ENCODE measurements around the gene ZNF500.
A peak's percentile ranks its signal among the peaks of the same experiment; 100 is the strongest.

The ZNF500 gene

GRCh38 chr16:4766875-4767628 is at the start of gene ZNF500:
ZNF500 (minus strand) TSS chr16:4767162; CDS start chr16:4765978, 1,184 bp downstream.
- DNase-seq = peak; percentile 96

DNA sequence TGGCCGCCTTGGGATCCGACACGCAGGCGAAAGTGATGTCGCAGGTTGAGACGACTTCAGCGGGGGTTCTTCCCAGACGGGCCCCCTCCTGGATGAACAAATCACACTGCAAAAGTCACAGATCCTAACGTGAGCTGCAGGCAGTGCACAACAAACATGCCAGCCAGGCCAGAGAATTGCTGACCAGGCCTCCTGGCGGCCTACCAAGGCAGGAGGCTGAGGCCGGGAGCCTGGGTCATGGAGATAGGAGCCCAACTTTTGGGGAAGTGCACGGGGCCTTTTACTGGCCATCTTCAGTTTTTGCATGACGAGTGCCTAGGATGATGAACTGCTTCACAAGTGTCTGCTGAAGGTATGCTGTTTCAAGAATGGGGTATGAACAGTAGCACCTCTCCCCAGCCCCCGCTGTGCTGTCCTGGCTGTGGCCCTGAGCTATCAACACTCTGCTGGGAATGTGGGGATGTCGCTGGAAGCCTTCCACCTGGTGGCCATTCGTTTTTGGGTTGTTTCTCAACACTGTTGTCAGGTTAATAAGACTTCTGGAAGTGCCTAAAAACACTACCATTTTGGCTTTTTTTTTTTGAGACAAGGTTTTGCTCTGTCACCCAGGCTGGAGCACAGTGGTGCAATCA is 47.7 kb upstream of the ZNF500 start:
- DNase-seq = no peak

DNA sequence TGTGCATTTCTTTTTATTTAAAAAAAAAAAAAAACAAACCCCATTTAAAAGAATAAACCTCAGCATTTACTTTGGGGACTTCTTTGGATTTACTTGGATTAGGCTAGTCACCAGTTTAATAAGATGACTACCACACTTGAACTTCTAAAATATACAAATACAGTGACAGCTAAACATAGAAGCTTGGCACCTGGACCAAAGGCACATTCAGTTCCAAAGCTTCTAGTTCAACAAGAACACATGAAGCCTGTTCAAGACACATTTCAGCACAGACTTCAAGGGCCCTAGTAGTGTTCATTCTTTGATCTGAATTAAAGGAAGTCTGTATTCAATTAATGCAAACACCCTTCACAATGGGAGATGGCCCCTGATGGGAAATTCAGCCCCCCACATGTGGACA is 47.1 kb upstream of the ZNF500 start:
- no peak for DNase-seq

GRCh38 chr16:4813251-4814003 is 46.5 kb upstream of the ZNF500 start:
- DNase-seq = no peak

DNA sequence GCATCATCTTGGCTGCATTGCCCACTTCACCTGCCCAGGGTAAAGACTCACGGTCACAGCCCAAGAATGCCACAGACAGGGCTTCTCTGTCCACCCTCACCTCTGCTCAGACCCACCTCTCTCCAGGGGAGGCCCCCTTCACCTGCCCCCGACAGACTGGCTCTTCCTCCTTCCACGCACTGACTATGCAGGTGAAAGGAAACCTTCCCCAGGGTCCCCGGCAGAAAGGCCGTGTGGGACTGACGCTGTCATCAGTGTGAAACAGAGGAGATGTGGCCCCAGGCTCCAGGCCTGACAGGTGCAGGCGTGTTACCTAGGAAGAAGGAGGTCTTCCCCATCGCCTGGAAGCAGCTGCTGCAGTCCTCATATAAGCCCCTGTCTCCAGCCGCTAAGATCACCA is 44.8 kb upstream of the ZNF500 start:
- DNase-seq = no peak

GRCh38 chr16:4811242-4811641 is 44.3 kb upstream of the ZNF500 start:
- DNase-seq = no peak

DNA sequence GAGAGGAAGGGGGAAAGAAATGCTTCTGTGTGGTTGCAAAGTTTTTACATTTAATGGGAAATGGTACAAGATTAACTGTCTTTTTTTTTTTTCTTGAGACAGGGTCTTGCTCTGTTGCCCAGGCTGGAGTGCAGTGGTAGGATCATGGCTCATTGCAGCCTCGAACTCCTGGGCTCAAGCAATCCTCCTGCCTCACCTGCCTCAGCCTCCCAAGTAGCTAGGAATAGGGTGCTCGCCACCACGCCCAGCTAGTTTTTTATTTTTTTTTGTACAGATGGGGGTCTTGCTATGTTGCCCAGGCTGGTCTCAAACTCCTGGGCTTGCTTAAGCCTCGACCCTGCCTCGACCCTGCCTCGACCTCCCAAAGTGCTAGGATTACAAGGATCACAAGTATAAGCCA is 39.3 kb upstream of the ZNF500 start:
- DNase-seq = no peak

- no peak for DNase-seq
These were observed 38.3 kb upstream of the ZNF500 start for GRCh38 chr16:4805231-4805630.

DNA sequence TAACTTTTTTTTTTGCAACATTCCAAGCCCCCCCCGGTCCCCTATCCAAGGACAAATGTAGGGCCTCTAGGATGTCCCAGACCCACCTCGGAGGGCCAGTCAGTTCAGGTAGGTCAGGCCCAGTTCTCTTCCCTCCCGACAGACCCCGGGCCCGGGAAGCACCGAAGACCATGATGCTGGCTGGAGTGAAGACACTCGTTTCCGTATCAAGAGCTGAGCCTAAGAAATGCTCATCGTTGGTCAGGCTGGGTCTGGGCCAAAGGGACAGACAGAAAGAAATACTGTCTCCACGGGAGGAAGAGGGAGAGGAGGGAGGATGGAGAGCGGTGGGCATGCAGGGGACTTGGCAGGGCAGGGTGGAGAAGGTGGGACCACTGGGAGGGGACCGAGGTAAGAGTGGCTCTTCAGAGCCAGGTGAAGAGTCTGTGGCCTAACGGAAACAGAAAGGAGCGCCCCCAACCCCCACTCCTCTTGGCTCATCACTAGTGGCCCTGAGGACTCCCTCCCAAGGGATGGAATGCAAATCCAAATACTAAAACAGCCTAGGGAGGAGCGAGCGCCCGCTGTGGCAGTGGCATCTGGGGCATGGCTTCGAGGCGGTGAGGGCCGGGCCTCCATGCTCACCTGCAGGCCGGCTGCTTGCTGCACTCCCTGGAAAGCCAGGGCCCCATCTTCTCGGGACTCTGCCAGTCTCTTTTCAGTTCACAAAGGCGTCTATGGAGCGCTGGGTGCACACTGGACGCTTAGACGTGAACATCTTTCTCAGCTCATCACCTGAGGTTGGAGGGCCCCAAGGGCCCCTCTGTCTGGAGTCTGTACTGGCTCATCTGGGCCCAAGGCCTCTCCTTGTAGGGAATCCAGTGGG is 37.2 kb upstream of the ZNF500 start:
- no peak for DNase-seq

- no peak for DNase-seq
These were observed 36.5 kb upstream of the ZNF500 start for GRCh38 chr16:4803401-4803844.

GRCh38 chr16:4802659-4803287 is 35.8 kb upstream of the ZNF500 start:
- DNase-seq = peak; percentile 95

- no peak for DNase-seq
These were observed 35.1 kb upstream of the ZNF500 start, which contains the start of gene ROGDI for GRCh38 chr16:4801962-4802658. ROGDI (minus strand) TSS chr16:4802633; CDS start chr16:4802571, 62 bp downstream.

DNA sequence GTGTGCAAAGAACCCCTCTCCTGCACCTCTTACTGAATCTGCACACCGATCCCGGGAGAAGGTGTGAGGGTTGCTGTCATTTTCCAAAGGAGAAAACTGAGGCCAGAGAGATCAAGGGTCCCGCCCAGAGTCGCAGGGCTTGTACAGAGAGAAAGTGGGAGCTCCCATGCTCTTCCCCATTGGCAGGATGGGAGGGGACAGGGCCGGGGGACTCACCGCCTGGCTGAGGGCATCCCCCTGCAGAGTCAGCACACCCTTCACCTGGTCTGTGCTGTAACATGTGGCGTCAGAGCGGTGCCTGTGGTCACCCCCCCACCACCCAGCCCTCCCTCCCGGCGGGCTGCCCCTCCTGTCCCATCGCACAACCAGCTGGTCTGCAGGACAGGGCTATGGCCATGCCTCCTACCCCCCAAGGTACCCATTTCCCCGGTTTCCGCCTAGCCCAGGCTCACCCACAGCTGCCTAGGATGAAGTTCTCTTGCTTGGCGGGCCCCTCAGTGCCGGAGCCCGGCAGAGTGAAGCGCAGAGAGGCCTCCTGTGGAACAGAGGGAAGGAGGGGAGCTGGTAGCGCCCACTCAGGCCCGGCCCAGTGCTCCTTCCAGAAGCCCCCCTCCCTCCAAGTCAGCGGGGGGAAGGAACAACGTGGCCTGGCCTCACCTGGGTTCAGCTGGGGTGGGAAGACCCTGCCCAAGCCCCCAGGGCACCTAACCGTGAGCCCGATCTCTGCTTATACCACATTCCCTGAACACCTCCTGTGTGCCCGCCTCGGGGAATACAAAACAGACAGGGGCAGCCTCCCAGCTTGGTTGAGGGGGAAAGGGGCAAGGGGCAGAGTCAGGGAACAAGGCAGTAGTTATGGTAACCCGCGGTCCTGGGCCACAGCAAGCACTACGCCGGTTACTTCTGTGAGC is 34.3 kb upstream of the ZNF500 start:
- DNase-seq = no peak

DNA sequence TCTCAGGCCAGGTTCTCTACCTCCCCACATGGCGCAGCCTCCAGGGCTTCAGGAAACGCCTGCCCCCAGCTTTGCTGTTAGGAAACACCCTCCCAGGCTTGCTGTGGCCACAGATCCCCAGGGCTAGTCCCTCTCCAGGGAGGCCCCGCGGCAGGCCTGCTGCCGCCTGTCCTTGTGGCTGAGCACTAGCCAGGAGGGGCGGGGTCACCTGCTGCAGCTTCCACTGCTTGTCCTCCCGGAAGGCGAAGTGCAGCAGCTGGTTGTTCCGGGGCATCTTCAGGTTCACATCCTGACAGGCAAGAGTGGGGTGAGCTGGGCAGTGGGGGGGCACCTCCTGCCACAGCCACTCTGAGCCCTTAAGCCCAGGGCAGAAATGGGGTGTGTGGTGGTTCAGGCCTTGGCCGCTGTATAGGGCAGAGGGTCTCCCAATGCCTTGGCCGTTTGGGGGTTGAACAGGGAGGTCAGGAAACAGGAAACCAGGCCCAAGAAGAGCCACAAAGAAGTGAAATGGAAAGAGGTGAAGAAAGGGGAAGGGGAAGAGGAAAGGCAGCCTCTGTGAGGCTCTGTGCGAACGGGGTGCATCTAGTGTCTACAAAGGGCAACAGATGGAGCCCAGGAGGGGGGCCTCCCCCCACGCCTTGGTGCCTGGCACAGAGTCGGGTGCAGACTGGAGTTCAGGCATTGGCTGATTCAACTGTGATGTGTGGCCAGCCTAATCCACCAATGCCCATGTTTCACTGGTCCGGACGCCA is 33.5 kb upstream of the ZNF500 start:
- DNase-seq = no peak

- DNase-seq = no peak
These were observed 32.4 kb upstream of the ZNF500 start for GRCh38 chr16:4799171-4799855.

GRCh38 chr16:4798456-4798855 is 31.5 kb upstream of the ZNF500 start:
- no peak for DNase-seq

- DNase-seq = no peak
These were observed 30.9 kb upstream of the ZNF500 start for GRCh38 chr16:4797805-4798252.

DNA sequence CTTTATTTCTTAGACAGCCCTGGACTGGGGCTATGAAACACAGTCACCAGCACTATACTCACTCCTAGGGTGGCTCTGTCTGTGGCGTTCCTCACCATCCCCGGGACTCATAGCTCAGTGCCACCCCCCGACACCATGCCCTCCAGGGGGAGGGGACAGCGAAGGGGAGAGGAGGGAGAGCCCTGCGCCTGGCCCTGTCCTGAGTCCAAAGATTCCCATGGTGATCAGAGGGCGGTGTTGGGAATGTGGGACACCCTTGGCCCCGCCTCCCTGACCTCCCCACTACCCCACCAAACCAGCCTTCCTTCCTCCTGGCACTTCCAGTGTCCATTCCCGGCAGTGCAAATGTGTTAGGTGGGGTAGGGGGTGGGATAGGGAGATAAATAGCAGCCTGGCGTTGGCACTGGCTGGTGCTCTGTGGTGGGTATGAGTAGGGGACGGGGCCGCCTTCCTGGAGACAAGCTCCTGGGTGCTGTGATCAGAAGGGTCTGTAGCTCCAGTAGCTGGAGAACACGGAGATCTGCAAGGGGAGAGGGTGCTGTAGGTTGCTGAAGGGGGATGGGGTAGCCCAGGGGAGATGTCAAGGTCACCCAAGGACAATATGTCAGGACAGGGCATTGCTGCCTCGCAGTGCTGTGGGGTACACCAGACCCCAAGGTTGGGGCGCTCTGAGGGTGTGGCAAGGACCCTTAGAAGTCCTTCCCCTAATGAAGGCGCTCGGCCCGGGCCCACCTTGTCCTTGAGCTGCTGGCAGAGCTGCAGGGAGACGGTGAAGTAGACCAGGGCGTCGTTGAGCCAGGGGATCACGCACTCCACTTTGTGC is 30.2 kb upstream of the ZNF500 start:
- DNase-seq = no peak

Measured in T1000 (cell line).